GM18909 (cell line): ENCODE measurements around the gene PRKAA1.
"Not testable (repeated sequence)": the region's sequence is repeated elsewhere in the genome, so short reads cannot be mapped to it uniquely, and the experiment has no call there.

Experiments
- ATAC-seq: cut with Tn5 transposase; IDR thresholded peaks from one replicate; pipeline ENCODE4 v1.9.1; 2021; ENCODE audit warnings: mild to moderate bottlenecking; ENCODE audit not compliant: unreplicated experiment, poor library complexity

The PRKAA1 gene

GRCh38 chr5:40736103-40736875, 61.9 kb downstream of the PRKAA1 start:
- peak; percentile 78 for ATAC-seq

GRCh38 chr5:40735609-40736008, 62.6 kb downstream of the PRKAA1 start:
- ATAC-seq, result no peak

GRCh38 chr5:40734986-40735385, 63.2 kb downstream of the PRKAA1 start:
- no peak for ATAC-seq

GRCh38 chr5:40733879-40734563, 64.2 kb downstream of the PRKAA1 start:
- no peak for ATAC-seq

DNA sequence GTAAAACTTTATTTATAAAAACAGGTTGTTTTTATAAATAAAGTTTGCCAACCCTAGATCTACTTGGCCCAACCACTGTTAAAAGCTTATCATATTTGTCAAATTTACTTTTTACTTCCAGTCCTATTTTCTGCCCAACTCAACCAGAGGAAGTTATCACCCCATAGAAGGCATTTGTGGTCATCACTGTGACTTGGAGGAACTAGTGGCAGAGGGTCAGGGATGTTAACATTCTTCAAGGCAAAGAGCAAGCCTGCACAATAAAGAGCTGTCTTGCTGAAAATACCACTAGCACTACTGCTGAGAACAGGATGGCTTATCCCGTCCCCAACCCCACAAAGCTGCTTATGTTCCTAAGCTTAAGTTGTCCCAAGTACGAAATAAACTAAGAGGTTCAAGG, 64.7 kb downstream of the PRKAA1 start:
- ATAC-seq, result no peak

DNA sequence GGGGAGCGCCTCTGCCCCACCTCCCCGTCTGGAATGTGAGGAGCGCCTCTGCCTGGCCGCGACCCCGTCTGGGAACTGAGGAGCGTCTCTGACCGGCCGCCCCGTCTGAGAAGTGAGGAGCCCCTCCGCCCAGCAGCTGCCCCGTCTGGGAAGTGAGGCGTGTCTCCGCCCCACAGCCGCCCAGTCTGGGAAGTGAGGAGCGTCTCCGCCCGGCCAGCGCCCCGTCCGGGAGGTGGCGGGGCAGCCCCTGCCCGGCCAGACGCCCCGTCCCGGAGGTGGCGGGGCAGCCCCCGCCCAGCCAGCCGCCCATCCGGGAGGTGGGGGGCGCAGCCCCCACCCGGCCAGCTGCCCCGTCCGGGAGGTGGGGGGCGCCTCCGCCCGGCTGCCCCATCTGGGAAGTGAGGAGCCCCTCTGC, 75.7 kb downstream of the PRKAA1 start:
- not testable (repeated sequence) for ATAC-seq

GRCh38 chr5:40720069-40720468, 78.1 kb downstream of the PRKAA1 start:
- no peak for ATAC-seq

DNA sequence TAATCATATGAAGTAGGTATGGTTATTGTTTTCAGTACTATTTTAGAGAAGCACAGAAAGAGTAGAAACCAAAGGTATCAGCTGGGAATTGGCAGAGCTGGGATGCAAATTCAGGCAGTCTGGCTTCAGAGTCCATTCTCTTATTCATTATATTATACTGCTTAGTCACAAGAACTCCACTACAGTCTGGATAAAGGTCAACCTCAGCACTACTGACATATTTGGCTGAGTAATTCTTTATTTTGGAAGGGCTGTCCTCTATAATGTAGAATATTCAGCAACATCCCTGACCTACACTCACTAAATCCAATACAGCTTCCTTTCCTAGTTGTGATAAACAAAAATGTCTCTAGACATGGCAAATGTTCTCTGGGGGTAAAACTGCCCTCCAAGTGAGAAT, 80.9 kb downstream of the PRKAA1 start:
- ATAC-seq, result no peak

DNA sequence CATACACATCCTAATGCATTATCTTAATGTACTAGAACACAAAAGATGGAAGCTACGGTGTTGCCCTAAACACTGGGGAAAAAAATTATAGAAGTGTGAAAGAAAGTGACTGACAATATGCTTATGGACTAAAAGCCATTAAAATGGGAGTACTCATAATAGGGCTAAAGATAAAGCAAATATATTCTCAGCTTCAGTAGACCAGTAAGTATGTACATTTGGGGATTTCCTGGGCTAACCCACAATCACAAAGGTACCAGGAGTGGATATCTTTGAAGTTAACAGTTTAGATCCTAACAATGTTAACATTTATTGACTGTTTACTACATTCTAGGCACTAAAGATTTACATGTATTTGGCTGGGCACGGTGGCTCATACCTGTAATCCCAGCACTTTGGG, 81.6 kb downstream of the PRKAA1 start:
- ATAC-seq, result no peak

GRCh38 chr5:40716000-40716399, 82.2 kb downstream of the PRKAA1 start:
- no peak for ATAC-seq

- ATAC-seq, result no peak
Observed at GRCh38 chr5:40714001-40714400, 84.2 kb downstream of the PRKAA1 start.

- ATAC-seq, result not testable (repeated sequence)
Observed at GRCh38 chr5:40710575-40710974, 87.6 kb downstream of the PRKAA1 start.
